SK-N-SH treated with all-trans-retinoic acid at 6 μM for 48 hours (cell line): ENCODE results near the gene ANTXRL.

Source experiments
- ATAC-seq: fragments of 200-7000 bp; cut with Tn5 transposase; 3 replicates; pipeline ENCODE4 v1.9.1; 2020; ENCODE audit warnings: mild to moderate bottlenecking, moderate library complexity
- ARNTL ChIP-seq: fragments of 450-650 bp; formaldehyde crosslinking; IDR thresholded peaks from 2 replicates; pipeline ENCODE4 v1.5.0; 2020; ENCODE audit warnings: low read depth, mild to moderate bottlenecking, moderate library complexity, borderline replicate concordance
- BACH2 ChIP-seq: fragments of 250-450 bp; sonication (Bioruptor Pico); IDR thresholded peaks from 2 replicates; pipeline ENCODE4 v1.9.0; 2021; ENCODE audit warnings: mild to moderate bottlenecking, borderline replicate concordance
- CSDC2 ChIP-seq: fragments of 250-450 bp; sonication (Bioruptor Pico); IDR thresholded peaks from 2 replicates; pipeline ENCODE4 v1.5.0; 2020; ENCODE audit warnings: mild to moderate bottlenecking, moderate library complexity
- CSRNP3 ChIP-seq: fragments of 250-450 bp; sonication (Bioruptor Pico); IDR thresholded peaks from 2 replicates; pipeline ENCODE4 v1.5.1; 2021; ENCODE audit warnings: mild to moderate bottlenecking, moderate library complexity
- ESRRG ChIP-seq: fragments of 250-450 bp; sonication (Bioruptor Pico); IDR thresholded peaks from 2 replicates; pipeline ENCODE4 v1.6.1; 2021; ENCODE audit warnings: mild to moderate bottlenecking
- GLIS3 ChIP-seq: fragments of 250-450 bp; sonication (Bioruptor Pico); IDR thresholded peaks from 2 replicates; pipeline ENCODE4 v1.5.0; 2020; ENCODE audit warnings: mild to moderate bottlenecking, moderate library complexity
- OSR1 ChIP-seq: fragments of 250-450 bp; sonication (Bioruptor Pico); IDR thresholded peaks from 2 replicates; pipeline ENCODE4 v1.8.0; 2022; ENCODE audit warnings: moderate library complexity, mild to moderate bottlenecking, inconsistent platforms
- POU6F1 ChIP-seq: fragments of 250-450 bp; sonication (Bioruptor Pico); IDR thresholded peaks from 2 replicates; pipeline ENCODE4 v1.8.0; 2021; ENCODE audit warnings: low read depth, mild to moderate bottlenecking, moderate library complexity, borderline replicate concordance
- SNAI2 ChIP-seq: fragments of 250-450 bp; sonication (Bioruptor Pico); IDR thresholded peaks from 2 replicates; pipeline ENCODE4 v1.5.0; 2020; ENCODE audit warnings: mild to moderate bottlenecking, moderate library complexity
- TCF4 ChIP-seq: fragments of 250-450 bp; sonication (Bioruptor Pico); IDR thresholded peaks from 2 replicates; pipeline ENCODE4 v1.8.0; 2021; ENCODE audit warnings: mild to moderate bottlenecking, moderate library complexity, borderline replicate concordance
- TOX ChIP-seq: fragments of 250-450 bp; sonication (Bioruptor Pico); IDR thresholded peaks from 2 replicates; pipeline ENCODE4 v1.8.0; 2021; ENCODE audit warnings: mild to moderate bottlenecking, moderate library complexity, borderline replicate concordance
- TSHZ2 ChIP-seq: fragments of 250-450 bp; sonication (Bioruptor Pico); IDR thresholded peaks from 2 replicates; pipeline ENCODE4 v1.5.0; 2020; ENCODE audit warnings: mild to moderate bottlenecking, moderate library complexity
- ZFP3 ChIP-seq: fragments of 250-450 bp; sonication (Bioruptor Pico); IDR thresholded peaks from 2 replicates; pipeline ENCODE4 v1.5.0; 2020; ENCODE audit warnings: mild to moderate bottlenecking, moderate library complexity
- ZFP30 ChIP-seq: fragments of 450-650 bp; formaldehyde crosslinking; IDR thresholded peaks from 2 replicates; pipeline ENCODE4 v1.5.0; 2022; ENCODE audit warnings: mild to moderate bottlenecking, moderate library complexity
- ZNF565 ChIP-seq: fragments of 450-650 bp; formaldehyde crosslinking; conservative IDR thresholded peaks from 2 replicates; pipeline ENCODE4 v1.5.0; 2020; ENCODE audit warnings: low read depth, mild to moderate bottlenecking, moderate library complexity
- ZNF70 ChIP-seq: fragments of 450-650 bp; formaldehyde crosslinking; IDR thresholded peaks from 2 replicates; pipeline ENCODE4 v1.5.0; 2020; ENCODE audit warnings: mild to moderate bottlenecking, moderate library complexity
- ZNF8 ChIP-seq: fragments of 450-650 bp; formaldehyde crosslinking; IDR thresholded peaks from 2 replicates; pipeline ENCODE4 v1.5.0; 2020; ENCODE audit warnings: mild to moderate bottlenecking, moderate library complexity
- TF ChIP-seq, protein P1 (sequence below): fragments of 250-450 bp; sonication (Bioruptor Pico); IDR thresholded peaks from 2 replicates; pipeline ENCODE4 v1.8.0; 2020; ENCODE audit warnings: mild to moderate bottlenecking, moderate library complexity, borderline replicate concordance

Gene ANTXRL

DNA sequence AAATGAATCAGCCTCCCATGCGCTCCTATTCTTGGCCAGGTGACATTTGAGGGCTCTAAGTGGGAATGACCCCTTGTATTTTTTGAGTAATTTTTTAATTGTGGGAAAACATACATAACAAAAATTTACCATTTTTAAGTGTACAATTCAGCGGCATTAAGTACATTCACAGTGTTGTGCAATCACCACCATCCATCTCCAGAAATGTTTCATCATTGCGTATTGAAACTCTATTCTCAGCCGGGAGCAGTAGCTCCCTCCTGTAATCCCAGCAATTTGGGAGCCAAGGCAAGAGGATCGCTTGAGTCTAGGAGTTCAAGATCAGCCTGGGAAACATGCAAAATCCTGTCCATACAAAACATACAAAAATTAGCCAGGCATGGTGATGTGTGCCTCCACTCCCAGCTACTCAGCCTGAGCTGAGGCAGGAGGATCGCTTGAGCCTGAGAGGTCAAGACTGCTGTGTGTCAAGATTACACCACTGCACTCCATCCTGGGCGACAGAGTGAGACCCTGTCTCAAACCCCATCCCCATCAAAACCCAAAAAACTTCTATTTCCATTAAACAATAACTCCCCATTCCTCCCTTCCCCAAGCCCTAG, 2.5 kb downstream of the ANTXRL start:
- ATAC-seq: no peak
- TF ChIP-seq TOX (no peak), CSDC2 (CRISPR knock-in tag) (no peak), ARNTL (CRISPR knock-in tag) (no peak), ZNF565 (CRISPR knock-in tag) (no peak)
- TF ChIP-seq, protein P1, sequence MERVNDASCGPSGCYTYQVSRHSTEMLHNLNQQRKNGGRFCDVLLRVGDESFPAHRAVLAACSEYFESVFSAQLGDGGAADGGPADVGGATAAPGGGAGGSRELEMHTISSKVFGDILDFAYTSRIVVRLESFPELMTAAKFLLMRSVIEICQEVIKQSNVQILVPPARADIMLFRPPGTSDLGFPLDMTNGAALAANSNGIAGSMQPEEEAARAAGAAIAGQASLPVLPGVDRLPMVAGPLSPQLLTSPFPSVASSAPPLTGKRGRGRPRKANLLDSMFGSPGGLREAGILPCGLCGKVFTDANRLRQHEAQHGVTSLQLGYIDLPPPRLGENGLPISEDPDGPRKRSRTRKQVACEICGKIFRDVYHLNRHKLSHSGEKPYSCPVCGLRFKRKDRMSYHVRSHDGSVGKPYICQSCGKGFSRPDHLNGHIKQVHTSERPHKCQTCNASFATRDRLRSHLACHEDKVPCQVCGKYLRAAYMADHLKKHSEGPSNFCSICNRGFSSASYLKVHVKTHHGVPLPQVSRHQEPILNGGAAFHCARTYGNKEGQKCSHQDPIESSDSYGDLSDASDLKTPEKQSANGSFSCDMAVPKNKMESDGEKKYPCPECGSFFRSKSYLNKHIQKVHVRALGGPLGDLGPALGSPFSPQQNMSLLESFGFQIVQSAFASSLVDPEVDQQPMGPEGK (CRISPR knock-in tag): no peak

GRCh38 chr10:46290101-46290886, 3.5 kb downstream of the ANTXRL start:
- TF ChIP-seq BACH2 (CRISPR knock-in tag) (no peak), ZFP3 (CRISPR knock-in tag) (no peak), CSRNP3 (CRISPR knock-in tag) (no peak), POU6F1 (no peak)
- TF ChIP-seq, all 23 proteins: peak for 0
- ATAC-seq: no peak

DNA sequence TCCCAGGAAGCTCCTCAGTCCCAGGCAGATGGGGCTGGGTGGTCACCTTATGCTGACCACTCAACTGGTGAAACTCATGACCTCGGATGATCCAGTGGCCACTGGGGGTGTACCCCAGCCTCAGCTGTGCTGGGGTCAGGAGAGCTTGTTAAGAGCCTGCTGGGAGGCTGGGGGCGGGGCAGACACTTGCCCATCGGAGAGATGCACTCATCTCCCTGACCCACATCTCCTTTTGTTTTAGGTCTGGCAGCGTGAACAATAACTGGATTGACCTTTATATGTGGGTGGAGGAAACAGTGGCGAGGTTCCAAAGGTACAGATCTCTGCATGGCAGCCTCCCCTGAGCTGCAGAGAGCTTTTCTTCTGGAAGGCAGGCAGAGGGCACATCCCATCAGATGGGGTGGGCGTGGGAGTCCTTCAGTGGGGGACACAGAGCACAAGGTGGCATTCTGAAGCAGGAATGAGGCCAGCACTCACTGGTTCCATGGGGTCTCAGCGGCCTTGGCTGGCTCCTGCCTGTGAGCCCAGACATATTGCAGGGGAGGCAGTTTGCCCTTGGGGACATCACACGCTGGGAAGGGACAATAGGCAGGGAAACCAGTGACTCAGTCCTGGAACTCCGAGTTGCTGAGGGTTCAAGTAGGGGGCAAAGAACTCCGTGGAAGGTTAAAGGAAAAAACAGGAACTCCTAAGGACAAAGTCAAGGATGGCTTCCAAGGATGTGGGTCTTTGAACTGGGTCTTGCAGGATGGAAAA, 5.2 kb downstream of the ANTXRL start:
- ATAC-seq: no peak
- TF ChIP-seq GLIS3 (no peak), ZFP30 (no peak), SNAI2 (CRISPR knock-in tag) (no peak), BACH2 (CRISPR knock-in tag) (no peak)
- TF ChIP-seq, protein P1 (CRISPR knock-in tag): no peak

DNA sequence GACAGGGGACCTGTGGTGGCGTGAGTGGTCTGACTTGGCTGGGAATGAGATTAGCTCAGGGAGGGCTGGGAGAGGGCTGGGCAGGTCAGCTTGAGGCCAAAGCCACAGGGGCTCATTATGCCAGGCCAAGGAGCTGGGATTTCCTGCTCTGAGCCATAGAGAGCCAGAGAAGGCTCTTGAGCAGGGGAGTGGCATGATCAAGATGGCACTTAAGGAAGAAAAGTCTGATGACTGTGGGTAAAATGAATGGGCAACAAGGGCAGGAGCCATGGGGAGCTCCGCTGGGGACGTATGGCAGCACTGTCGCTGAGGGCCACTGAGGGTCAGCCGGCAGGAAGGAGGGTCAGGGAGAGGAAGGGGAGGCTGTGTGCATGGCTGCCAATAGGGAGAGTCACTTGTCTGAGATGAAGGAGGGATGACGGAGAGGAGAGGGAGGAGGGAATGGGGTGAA, 5.8 kb downstream of the ANTXRL start:
- ATAC-seq: no peak
- TF ChIP-seq ZNF8 (CRISPR knock-in tag) (no peak), CSDC2 (CRISPR knock-in tag) (no peak), ESRRG (CRISPR knock-in tag) (no peak), OSR1 (CRISPR knock-in tag) (no peak), GLIS3 (no peak), ARNTL (CRISPR knock-in tag) (no peak), BACH2 (CRISPR knock-in tag) (no peak), ZNF70 (CRISPR knock-in tag) (no peak), POU6F1 (no peak), TCF4 (CRISPR knock-in tag) (no peak), TSHZ2 (CRISPR knock-in tag) (no peak), SNAI2 (CRISPR knock-in tag) (no peak), ZFP3 (CRISPR knock-in tag) (no peak)
- TF ChIP-seq, all 23 proteins: peak for 0
